ENCODE measurements around the gene ACSF3. TPM values are rescaled to one million over a fixed set of nuclear protein-coding genes. Genes with fewer than 3 reads are reported as not detected.

The ACSF3 gene
- total RNA-seq, 1 donor from 2014 or later, result 39.8 TPM

- H3K27me3 Mint-ChIP-seq (ENCODE audit: low read depth), result no peaks in the 10 kb centered on the region
- H3K4me1 Mint-ChIP-seq (ENCODE audit: low read depth), result peaks cover 31% of the 10 kb centered on the region
- H3K27ac Mint-ChIP-seq, result peak overlapping the region; percentile 91
- H3K4me3 Mint-ChIP-seq (ENCODE audit: low read depth), result no peak overlapping the region
- H3K36me3 Mint-ChIP-seq (ENCODE audit: low read depth), result peaks cover 61% of the 10 kb centered on the region
- H3K9me3 Mint-ChIP-seq, result no peaks in the 10 kb centered on the region
- intact Hi-C loops (cut with micrococcal nuclease), result loop anchor here (10.0 kb wide), 1 partner anchor 98 kb away; the partner anchor contains the start of gene ZNF778
- no peak for DNase-seq (ENCODE audit: low spot score)
Measured at GRCh38 chr16:89116341-89117226, 22.9 kb downstream of the ACSF3 start.

GRCh38 chr16:89117227-89117974 is 23.7 kb downstream of the ACSF3 start:
- Mint-ChIP-seq H3K36me3 (ENCODE audit: low read depth) (peaks cover 61% of the 10 kb centered on the region), H3K4me1 (ENCODE audit: low read depth) (peaks cover 31% of the 10 kb centered on the region), H3K27ac (peak overlapping the region; percentile 43), H3K27me3 (ENCODE audit: low read depth) (no peaks in the 10 kb centered on the region), H3K9me3 (no peaks in the 10 kb centered on the region), H3K4me3 (ENCODE audit: low read depth) (no peak overlapping the region)
- intact Hi-C loops (cut with micrococcal nuclease), result loop anchor here (10.0 kb wide), 1 partner anchor 97 kb away; the partner anchor contains the start of gene ZNF778
- no peak for DNase-seq (ENCODE audit: low spot score)

GRCh38 chr16:89117975-89118289 is 24.3 kb downstream of the ACSF3 start:
- peak overlapping the region; percentile 2 for H3K27ac Mint-ChIP-seq
- intact Hi-C loops (cut with micrococcal nuclease), result loop anchor here (10.0 kb wide), 1 partner anchor 97 kb away; the partner anchor contains the start of gene ZNF778
- DNase-seq (ENCODE audit: low spot score), result no peak
- H3K4me1 Mint-ChIP-seq (ENCODE audit: low read depth), result peaks cover 33% of the 10 kb centered on the region
- H3K36me3 Mint-ChIP-seq (ENCODE audit: low read depth), result peaks cover 63% of the 10 kb centered on the region
- no peak overlapping the region for H3K4me3 Mint-ChIP-seq (ENCODE audit: low read depth)
- H3K9me3 Mint-ChIP-seq, result no peaks in the 10 kb centered on the region
- no peaks in the 10 kb centered on the region for H3K27me3 Mint-ChIP-seq (ENCODE audit: low read depth)

GRCh38 chr16:89118361-89119165 is 24.9 kb downstream of the ACSF3 start:
- peaks cover 31% of the 10 kb centered on the region for H3K4me1 Mint-ChIP-seq (ENCODE audit: low read depth)
- intact Hi-C loops (cut with micrococcal nuclease), result loop anchor here (10.0 kb wide), 1 partner anchor 96 kb away; the partner anchor contains the start of gene ZNF778
- no peaks in the 10 kb centered on the region for H3K9me3 Mint-ChIP-seq
- H3K4me3 Mint-ChIP-seq (ENCODE audit: low read depth), result no peak overlapping the region
- peaks cover 66% of the 10 kb centered on the region for H3K36me3 Mint-ChIP-seq (ENCODE audit: low read depth)
- H3K27ac Mint-ChIP-seq, result peak overlapping the region; percentile 2
- DNase-seq (ENCODE audit: low spot score), result no peak
- H3K27me3 Mint-ChIP-seq (ENCODE audit: low read depth), result no peaks in the 10 kb centered on the region

- Mint-ChIP-seq H3K27me3 (ENCODE audit: low read depth) (no peaks in the 10 kb centered on the region), H3K4me3 (ENCODE audit: low read depth) (no peak overlapping the region), H3K9me3 (no peaks in the 10 kb centered on the region), H3K36me3 (ENCODE audit: low read depth) (peaks cover 68% of the 10 kb centered on the region), H3K4me1 (ENCODE audit: low read depth) (peaks cover 26% of the 10 kb centered on the region), H3K27ac (no peak overlapping the region)
- no peak for DNase-seq (ENCODE audit: low spot score)
- intact Hi-C loops (cut with micrococcal nuclease), result loop anchor here (10.0 kb wide), 1 partner anchor 96 kb away; the partner anchor contains the start of gene ZNF778
Measured at GRCh38 chr16:89119166-89119621, 25.5 kb downstream of the ACSF3 start.

- H3K27ac Mint-ChIP-seq, result no peak overlapping the region
- intact Hi-C loops (cut with micrococcal nuclease), result loop anchor here (10.0 kb wide), 1 partner anchor 95 kb away; the partner anchor contains the start of gene ZNF778
- no peak for DNase-seq (ENCODE audit: low spot score)
- H3K9me3 Mint-ChIP-seq, result peaks cover 2% of the 10 kb centered on the region
- H3K27me3 Mint-ChIP-seq (ENCODE audit: low read depth), result no peaks in the 10 kb centered on the region
- H3K4me1 Mint-ChIP-seq (ENCODE audit: low read depth), result peaks cover 21% of the 10 kb centered on the region
- H3K4me3 Mint-ChIP-seq (ENCODE audit: low read depth), result no peak overlapping the region
- H3K36me3 Mint-ChIP-seq (ENCODE audit: low read depth), result peaks cover 69% of the 10 kb centered on the region
Measured at GRCh38 chr16:89119661-89120141, 26.0 kb downstream of the ACSF3 start.

- no peak overlapping the region for H3K27ac Mint-ChIP-seq
- H3K4me1 Mint-ChIP-seq (ENCODE audit: low read depth), result peaks cover 16% of the 10 kb centered on the region
- no peak for DNase-seq (ENCODE audit: low spot score)
- no peak overlapping the region for H3K4me3 Mint-ChIP-seq (ENCODE audit: low read depth)
- H3K27me3 Mint-ChIP-seq (ENCODE audit: low read depth), result no peaks in the 10 kb centered on the region
- peaks cover 4% of the 10 kb centered on the region for H3K9me3 Mint-ChIP-seq
- H3K36me3 Mint-ChIP-seq (ENCODE audit: low read depth), result peaks cover 68% of the 10 kb centered on the region
- intact Hi-C loops (cut with micrococcal nuclease), result no loop called here
Measured at GRCh38 chr16:89120281-89120680, 26.6 kb downstream of the ACSF3 start.

- no peak for DNase-seq (ENCODE audit: low spot score)
- peaks cover 9% of the 10 kb centered on the region for H3K4me1 Mint-ChIP-seq (ENCODE audit: low read depth)
- H3K36me3 Mint-ChIP-seq (ENCODE audit: low read depth), result peaks cover 68% of the 10 kb centered on the region
- H3K4me3 Mint-ChIP-seq (ENCODE audit: low read depth), result no peak overlapping the region
- no peaks in the 10 kb centered on the region for H3K27me3 Mint-ChIP-seq (ENCODE audit: low read depth)
- intact Hi-C loops (cut with micrococcal nuclease), result no loop called here
- no peak overlapping the region for H3K27ac Mint-ChIP-seq
- peaks cover 11% of the 10 kb centered on the region for H3K9me3 Mint-ChIP-seq
Measured at GRCh38 chr16:89120921-89121351, 27.3 kb downstream of the ACSF3 start.

GRCh38 chr16:89121691-89122321 is 28.2 kb downstream of the ACSF3 start:
- H3K36me3 Mint-ChIP-seq (ENCODE audit: low read depth), result peaks cover 71% of the 10 kb centered on the region

GRCh38 chr16:89122322-89122851 is 28.7 kb downstream of the ACSF3 start:
- intact Hi-C loops (cut with micrococcal nuclease), result no loop called here
- Mint-ChIP-seq H3K9me3 (peaks cover 12% of the 10 kb centered on the region), H3K36me3 (ENCODE audit: low read depth) (peaks cover 69% of the 10 kb centered on the region), H3K27me3 (ENCODE audit: low read depth) (no peaks in the 10 kb centered on the region), H3K27ac (no peak overlapping the region), H3K4me3 (ENCODE audit: low read depth) (no peak overlapping the region), H3K4me1 (ENCODE audit: low read depth) (peaks cover 2% of the 10 kb centered on the region)
- DNase-seq (ENCODE audit: low spot score), result no peak

More at GRCh38 chr16:89121691-89122321, 28.2 kb downstream of the ACSF3 start:
- Mint-ChIP-seq H3K27me3 (ENCODE audit: low read depth) (no peaks in the 10 kb centered on the region), H3K4me3 (ENCODE audit: low read depth) (no peak overlapping the region), H3K4me1 (ENCODE audit: low read depth) (peaks cover 3% of the 10 kb centered on the region), H3K9me3 (peaks cover 12% of the 10 kb centered on the region), H3K27ac (no peak overlapping the region)
- intact Hi-C loops (cut with micrococcal nuclease), result no loop called here
- no peak for DNase-seq (ENCODE audit: low spot score)

GRCh38 chr16:89123001-89123830 is 29.6 kb downstream of the ACSF3 start:
- Mint-ChIP-seq H3K36me3 (ENCODE audit: low read depth) (peaks cover 64% of the 10 kb centered on the region), H3K27me3 (ENCODE audit: low read depth) (no peaks in the 10 kb centered on the region), H3K4me3 (ENCODE audit: low read depth) (no peak overlapping the region), H3K9me3 (peaks cover 12% of the 10 kb centered on the region), H3K27ac (no peak overlapping the region), H3K4me1 (ENCODE audit: low read depth) (peaks cover 8% of the 10 kb centered on the region)
- no peak for DNase-seq (ENCODE audit: low spot score)
- intact Hi-C loops (cut with micrococcal nuclease), result no loop called here

All from activated T-helper 2 cell treated with anti-CD3 and anti-CD28 coated beads, Interferon-gamma antibody, Interleukin-2, Interleukin-4, amounts not matched to agents 10 μg/mL and 5 μg/mL and 100 μg/mL, durations not matched to agents 14 hours and 24 hours and 36 hours (primary cell).